Measurements from ENCODE around the gene TPK1.
"Not testable (repeated sequence)": the region's sequence is repeated elsewhere in the genome, so short reads cannot be mapped to it uniquely, and the experiment has no call there.

Gene TPK1

GRCh38 chr7:144822223-144822622, 13.6 kb downstream of the TPK1 start:
- DNase-seq (ENCODE audit: low spot score) = no peak

- DNase-seq (ENCODE audit: low spot score) = no peak
These were observed 14.8 kb downstream of the TPK1 start for GRCh38 chr7:144821067-144821466.

DNA sequence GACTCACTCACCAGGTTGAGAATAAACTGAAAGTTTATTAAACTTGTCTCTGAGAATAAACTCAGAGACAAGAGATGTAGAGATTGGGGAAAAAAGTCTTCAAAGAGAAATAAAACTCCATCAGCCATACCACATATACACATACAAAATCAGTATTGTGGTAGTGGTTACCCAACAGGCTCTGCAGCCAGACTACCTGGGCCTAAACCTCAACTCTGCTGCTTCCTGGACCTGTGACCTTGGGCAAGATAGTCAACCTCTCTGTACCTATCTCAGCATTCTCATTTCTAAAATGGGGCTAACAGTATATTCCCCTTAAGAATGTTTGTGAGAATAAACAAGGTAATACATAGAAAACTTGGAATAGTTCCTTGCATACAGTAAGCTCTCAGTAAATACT, 15.3 kb downstream of the TPK1 start:
- DNase-seq (ENCODE audit: low spot score) = no peak

GRCh38 chr7:144819566-144819965, 16.3 kb downstream of the TPK1 start:
- no peak for DNase-seq (ENCODE audit: low spot score)

DNA sequence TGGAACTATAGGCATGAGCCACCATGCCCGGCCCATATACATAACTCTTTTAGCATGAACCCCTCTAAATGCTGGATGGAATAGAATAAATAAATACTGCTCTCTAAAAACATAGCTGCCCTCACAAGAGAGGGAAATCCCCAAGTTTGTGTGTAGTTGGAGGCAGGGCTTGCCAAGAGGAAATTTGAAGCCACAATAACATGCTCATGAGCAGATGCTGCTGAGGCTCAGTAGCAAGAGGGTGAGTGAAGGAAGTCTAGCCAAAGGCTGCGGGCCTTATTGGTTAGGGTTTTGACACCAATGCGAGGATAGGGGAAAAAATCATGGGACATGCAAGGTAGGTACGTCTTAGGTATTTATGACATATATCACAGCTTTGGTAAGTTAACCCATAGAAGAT, 17.3 kb downstream of the TPK1 start:
- peak; percentile 15 for DNase-seq (ENCODE audit: low spot score)

GRCh38 chr7:144817001-144817400, 18.9 kb downstream of the TPK1 start:
- no peak for DNase-seq (ENCODE audit: low spot score)

- DNase-seq (ENCODE audit: low spot score) = no peak
These were observed 21.6 kb downstream of the TPK1 start for GRCh38 chr7:144814299-144814698.

DNA sequence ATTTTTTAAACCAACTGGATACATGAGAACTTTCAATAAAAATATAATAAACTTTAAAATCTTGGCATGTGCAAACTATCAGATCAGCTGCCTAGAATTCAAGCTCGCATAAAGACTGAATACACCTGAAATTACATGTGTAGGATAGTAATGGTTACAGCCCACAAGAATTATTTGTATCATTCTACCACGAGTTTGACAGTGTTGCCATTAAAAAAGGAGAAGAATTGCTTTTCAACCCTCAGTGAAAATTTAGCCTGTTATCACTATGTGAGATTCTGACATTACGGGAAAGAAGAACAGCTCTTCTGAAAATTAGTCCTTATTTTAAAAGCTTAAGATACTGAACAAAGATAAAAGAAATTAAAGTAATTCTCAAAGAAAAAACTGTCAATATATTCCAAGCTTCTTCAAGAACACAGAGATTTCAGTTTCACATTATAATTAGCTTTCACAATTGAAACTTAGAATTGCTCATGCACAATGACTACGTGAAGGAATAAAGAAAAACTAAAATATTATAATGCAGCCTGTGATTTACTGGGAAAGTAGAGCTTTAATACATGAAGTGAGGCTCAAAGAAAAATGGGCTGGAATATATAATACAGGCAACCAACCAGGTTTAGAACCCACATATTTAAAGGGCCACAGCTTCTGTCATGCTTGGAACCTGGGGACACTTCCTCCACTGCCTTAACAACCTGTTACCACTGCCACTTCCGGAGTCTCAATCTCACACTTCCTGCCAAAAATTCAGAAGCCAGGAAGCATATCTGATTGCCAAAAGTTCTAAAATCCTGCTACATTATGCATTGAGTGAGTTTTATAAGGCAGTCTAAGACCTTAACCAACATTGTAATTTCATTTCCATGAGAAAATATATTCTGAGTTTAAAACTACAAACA, 23.2 kb downstream of the TPK1 start:
- peak; percentile 21 for DNase-seq (ENCODE audit: low spot score)

DNA sequence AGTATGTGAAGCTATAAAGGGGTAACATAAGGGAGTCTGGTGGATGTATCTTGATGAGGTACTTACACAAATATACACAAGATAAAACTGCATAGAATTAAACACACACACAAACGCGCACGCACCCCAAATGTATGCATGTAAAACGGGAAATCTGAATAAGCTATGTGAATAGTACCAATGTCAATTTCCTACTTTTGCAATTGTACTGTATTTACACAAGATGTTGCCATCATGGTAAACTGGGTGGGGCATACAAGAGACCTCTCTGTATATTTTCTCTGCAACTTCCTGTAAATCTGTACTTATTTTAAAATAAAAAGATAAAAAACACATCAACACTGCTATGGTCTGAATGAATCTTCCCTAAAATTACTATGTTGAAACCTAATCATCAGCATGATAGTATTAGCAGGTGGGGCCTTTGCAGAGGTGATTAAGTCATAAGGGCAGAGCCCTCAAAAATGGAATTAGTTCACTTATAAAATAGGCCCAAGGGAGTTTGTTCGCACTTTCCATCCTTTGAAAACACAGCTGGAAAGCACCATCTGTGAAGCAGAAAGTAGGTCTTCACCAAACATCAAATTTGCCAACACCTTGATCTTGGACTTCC, 30.1 kb downstream of the TPK1 start:
- no peak for DNase-seq (ENCODE audit: low spot score)

GRCh38 chr7:144800678-144801436, 35.0 kb downstream of the TPK1 start:
- DNase-seq (ENCODE audit: low spot score) = not testable (repeated sequence)

- no peak for DNase-seq (ENCODE audit: low spot score)
These were observed 38.9 kb downstream of the TPK1 start for GRCh38 chr7:144796919-144797318.

GRCh38 chr7:144792050-144792449, 43.8 kb downstream of the TPK1 start:
- DNase-seq (ENCODE audit: low spot score) = no peak

DNA sequence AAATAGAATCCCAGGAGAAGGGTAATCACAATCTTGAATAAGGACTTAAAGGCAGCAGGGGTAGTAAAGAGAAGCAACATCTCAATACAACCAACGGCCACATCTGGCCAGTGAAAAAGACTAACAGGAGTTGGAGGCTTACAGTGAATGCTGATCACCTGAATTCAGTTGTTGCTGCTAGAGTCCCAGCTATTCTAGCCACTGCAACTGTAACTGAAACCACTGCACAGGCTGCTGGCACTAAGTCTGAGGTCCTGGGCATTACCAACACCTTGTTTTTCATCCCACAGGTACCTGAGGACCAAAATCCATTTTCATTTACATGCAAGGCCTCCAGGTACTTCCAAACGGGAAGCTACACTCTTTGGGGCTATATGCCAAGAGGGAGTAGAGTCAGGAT, 44.4 kb downstream of the TPK1 start:
- no peak for DNase-seq (ENCODE audit: low spot score)

GRCh38 chr7:144787127-144787526, 48.7 kb downstream of the TPK1 start:
- no peak for DNase-seq (ENCODE audit: low spot score)

- peak; percentile 9 for DNase-seq (ENCODE audit: low spot score)
These were observed 49.3 kb downstream of the TPK1 start for GRCh38 chr7:144786522-144786921.

DNA sequence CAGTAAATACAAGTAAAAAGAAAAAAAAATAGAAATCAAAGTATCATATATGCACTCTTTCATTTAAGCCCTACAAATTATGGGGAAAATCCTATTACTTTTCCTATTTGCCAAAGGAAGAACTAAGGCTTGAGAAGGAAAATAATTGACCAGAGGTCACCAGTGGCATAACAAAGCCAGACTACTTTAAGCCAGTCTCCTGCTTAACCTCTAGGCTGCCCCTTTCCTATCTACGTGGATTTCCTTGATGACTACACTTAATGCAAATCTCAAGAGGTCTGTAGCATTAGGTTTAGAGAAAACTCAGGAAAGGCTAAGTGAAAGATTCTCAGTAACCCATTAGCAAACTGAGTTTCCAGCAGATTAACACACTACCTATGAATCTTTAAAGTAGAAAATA, 49.8 kb downstream of the TPK1 start:
- DNase-seq (ENCODE audit: low spot score) = no peak

- no peak for DNase-seq (ENCODE audit: low spot score)
These were observed 50.3 kb downstream of the TPK1 start for GRCh38 chr7:144785521-144785920.

- no peak for DNase-seq (ENCODE audit: low spot score)
These were observed 50.9 kb downstream of the TPK1 start for GRCh38 chr7:144784943-144785342.

GRCh38 chr7:144784441-144784840, 51.4 kb downstream of the TPK1 start:
- DNase-seq (ENCODE audit: low spot score) = no peak

DNA sequence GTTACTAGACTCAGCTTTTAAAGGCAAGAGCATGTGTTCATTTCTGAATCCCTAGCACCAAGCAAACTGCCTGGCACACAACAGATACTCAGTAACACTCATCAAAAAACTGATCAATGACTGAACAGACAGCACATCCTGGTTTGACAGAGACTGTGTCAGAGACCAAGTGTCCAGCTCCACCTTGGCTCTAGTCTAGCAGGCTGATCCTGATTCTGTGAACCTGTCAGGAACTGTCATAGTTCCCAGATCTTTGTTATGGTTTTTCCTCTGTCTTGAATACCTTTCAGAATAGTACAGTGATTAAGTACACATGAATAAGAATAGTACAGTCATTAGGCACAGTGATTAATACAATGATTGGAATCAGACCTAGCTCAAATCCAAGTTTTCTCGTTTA, 53.0 kb downstream of the TPK1 start:
- no peak for DNase-seq (ENCODE audit: low spot score)

DNA sequence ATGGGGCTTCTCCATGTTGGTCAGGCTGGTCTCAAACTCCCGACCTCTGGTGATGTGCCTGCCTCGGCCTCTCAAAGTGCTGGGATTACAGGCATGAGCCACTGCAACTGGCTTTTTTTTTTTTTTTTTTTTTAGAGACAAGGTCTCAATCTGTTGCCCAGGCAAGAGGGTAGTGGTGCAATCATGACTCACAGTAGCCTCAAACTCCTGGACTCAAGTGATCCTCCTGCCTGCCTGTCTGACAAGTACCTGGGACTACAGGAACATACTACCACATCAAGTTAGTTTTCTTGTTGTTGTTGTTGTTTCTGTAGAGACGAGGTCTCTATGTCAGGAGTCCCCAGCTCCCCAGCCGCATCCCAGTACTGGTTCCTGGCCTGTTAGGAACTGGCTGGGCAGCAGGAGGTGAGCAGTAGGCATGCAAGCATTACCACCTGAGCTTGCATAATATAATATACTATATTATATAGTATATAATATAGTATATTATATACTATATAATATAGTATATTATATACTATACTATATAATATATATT, 55.7 kb downstream of the TPK1 start:
- no peak for DNase-seq (ENCODE audit: low spot score)

- not testable (repeated sequence) for DNase-seq (ENCODE audit: low spot score)
These were observed 58.0 kb downstream of the TPK1 start for GRCh38 chr7:144777889-144778288.
